Measurements from ENCODE around the gene F2.
"Not testable (repeated sequence)": the region's sequence is repeated elsewhere in the genome, so short reads cannot be mapped to it uniquely, and the experiment has no call there.

Gene F2

DNA sequence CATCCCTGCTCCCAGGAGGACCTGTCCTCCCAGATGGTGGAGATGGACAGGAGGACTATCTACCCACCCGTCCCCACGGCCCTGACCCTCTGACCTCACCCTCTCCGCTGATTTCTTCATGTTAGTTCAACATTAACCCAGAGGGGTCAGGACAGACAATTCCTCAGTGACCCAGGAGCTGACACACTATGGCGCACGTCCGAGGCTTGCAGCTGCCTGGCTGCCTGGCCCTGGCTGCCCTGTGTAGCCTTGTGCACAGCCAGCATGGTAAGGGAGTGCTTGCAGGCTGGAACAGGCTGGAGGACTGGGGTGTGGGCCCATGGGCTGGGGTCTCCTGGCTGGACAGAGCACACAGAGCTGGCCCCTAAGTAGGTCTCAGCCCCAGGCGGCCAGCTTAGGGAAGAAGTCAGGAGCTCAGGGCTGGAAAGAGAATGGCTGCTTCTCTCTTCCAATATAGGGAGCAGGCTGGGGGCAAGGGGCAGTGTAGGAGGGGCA, at the start of gene F2:
TSS of gene F2 (plus strand) at position 166 of the 495 bp plus-strand sequence. CDS start at position 189, 23 bp downstream.
- no peak for DNase-seq

GRCh38 chr11:46669711-46670139, 49.3 kb upstream of the F2 start:
- no peak for DNase-seq

GRCh38 chr11:46670521-46670920, 48.5 kb upstream of the F2 start:
- DNase-seq, result not testable (repeated sequence)

DNA sequence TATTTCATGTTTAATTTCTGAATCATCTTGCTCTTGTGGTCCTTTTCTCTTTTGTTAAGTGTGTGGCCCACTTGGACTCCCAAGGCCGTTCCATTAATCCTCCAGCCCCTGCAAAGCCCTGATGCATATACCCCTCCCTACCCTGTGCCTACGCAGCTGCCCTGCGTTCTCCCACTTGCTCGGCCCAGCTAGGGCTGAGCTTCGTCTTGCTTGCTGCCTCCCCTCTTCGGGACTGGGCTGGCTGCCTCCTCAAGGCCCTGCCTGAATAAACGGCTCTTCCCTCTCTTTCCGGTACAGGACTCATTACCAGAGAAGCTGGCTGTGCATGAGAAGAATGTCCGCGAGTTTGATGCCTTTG, 47.1 kb upstream of the F2 start:
- DNase-seq, result no peak

- DNase-seq, result no peak
Observed at GRCh38 chr11:46672381-46672839, 46.6 kb upstream of the F2 start.

GRCh38 chr11:46673713-46674462, 45.1 kb upstream of the F2 start:
- no peak for DNase-seq

- DNase-seq, result no peak
Observed at GRCh38 chr11:46674463-46675287, 44.3 kb upstream of the F2 start.

- DNase-seq, result no peak
Observed at GRCh38 chr11:46675288-46675851, 43.6 kb upstream of the F2 start.

DNA sequence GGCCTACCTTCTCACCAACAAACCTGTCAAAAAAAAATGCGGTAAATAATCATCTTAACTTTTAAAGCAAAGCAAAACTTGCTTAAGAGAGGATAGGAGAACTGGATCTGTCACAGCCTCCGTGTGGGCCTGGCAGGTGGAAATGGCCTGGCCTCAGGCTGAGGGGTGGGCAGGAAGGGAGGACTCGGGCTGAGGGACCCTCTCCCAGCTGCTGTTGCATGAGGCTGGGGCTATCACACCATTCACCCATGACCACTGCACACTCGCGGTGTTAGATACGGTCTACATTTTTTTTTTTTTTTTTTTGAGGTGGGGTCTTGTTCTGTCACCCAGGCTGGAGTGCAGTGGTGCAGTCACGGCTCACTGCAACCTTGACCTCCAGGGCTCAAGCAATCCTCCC, 43.1 kb upstream of the F2 start:
- no peak for DNase-seq

DNA sequence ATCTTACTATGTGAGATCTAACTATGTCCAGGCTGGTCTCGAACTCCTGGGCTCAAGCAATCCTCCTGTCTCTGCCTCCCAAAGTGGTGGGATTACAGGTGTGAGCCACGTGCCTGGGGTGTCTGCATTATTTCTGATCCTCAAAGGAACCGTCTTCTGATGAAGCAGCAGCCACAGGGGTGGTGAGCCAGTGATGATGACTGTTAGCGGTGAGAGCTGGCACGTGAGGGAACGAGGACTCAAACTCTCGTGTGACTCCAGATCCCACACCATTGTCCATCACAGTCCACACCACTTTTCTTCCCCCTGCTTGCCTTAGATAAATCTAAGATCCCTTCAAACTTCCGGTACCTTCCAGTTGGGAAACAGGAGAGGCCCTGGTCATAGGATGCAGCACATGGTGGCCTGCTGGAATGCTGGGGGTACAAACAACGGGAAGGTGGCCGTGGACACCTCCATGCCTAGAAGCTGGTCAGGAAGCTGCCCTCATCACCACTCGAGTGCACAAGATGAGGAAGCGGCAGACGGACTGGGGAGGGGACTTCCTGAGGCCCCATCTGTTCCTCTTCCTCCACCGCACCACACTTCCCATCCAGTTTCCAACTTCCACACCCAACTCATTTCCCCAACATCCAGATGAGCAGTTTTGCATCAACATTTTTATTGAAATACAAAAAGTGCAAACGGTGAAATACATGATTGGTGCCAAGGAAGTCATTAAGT, 42.4 kb upstream of the F2 start:
- no peak for DNase-seq

DNA sequence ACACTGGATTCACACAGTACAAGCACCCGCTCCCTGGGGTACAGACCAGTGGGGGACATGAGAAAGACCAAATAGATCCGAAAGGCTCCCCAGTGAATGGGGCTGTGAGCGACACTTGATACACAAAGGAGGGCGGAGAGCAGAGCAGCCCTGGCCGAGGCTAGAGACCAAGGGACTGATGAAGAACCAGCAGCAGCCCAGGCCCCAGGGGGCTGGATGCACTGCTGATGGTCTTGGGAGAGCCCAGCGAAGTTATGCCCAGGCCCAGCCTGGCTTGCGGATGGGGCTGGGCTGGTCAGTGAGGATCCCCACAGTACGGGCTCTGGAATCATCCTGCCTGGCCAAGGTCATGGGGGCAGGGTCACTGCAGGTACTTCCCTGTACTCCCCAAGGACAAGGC, 41.8 kb upstream of the F2 start:
- DNase-seq, result no peak

DNA sequence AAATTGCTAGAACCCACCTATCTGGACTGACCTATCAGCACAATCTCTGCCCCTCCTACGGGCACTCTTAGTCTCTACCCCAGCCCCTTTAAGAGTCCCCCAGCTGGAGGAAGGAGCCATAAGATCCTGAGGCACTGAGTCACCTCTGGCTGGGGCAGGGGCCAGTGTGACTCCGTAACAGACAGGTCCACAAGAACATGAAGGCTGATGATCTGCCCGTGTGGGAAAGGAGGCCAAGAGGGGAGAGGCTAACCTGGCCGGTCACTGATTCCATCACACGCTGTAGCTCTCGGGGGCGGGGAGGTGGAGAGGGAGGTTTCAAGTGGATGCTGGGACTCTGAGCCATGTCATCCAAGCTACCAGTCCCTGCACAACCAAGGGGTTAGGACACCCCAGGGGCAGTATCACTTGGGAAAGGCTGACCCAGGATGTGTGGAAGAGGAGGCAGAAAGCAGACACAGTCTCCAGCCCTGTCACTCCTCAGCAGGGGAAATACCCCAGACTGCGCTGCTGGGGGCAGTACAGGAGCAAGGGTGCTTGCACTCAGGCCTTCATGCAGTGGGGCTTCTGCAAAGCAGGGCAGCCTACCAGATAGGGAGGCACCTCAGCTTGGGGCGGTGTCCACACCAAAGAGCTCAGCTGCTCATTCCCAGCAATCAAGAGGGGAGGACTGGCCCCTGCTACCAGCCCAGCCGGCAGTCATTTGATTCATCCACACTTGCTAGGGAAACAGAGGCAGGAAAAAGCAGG, 40.8 kb upstream of the F2 start:
- DNase-seq, result no peak

GRCh38 chr11:46678741-46679130, 40.3 kb upstream of the F2 start:
- no peak for DNase-seq

GRCh38 chr11:46679241-46680163, 39.5 kb upstream of the F2 start:
- no peak for DNase-seq

DNA sequence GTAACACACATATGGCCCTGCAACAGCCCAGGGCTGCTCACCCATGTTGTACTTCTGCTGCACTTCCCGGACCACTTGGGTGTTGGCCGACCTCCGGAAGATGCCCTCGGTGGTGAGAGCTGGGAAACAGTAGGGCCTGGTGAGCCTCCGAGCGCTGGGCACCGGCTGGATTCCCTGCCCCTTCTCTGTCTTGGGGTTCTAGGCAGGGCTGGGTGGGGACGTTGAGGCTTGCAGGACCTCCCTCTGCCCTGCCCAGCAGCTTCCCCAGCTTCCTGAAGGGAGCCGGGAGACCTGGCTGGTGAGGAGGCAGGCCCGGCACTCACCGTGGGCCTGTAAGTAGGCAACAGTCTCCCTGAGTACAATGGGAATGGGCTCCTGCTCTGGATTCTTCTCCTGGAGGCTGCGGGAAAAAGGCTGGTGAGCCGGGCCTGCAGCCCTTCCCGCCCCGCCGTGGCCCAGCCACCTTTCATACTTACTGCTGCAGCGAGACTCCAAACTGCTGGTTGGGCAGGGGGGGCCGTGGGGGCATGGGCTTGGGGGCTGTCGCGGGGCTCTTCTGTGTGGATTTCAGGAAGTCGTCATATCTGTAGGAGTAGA, 38.8 kb upstream of the F2 start:
- DNase-seq, result no peak

- no peak for DNase-seq
Observed at GRCh38 chr11:46680815-46681214, 38.2 kb upstream of the F2 start.

GRCh38 chr11:46681814-46682213, 37.2 kb upstream of the F2 start:
- DNase-seq, result no peak

DNA sequence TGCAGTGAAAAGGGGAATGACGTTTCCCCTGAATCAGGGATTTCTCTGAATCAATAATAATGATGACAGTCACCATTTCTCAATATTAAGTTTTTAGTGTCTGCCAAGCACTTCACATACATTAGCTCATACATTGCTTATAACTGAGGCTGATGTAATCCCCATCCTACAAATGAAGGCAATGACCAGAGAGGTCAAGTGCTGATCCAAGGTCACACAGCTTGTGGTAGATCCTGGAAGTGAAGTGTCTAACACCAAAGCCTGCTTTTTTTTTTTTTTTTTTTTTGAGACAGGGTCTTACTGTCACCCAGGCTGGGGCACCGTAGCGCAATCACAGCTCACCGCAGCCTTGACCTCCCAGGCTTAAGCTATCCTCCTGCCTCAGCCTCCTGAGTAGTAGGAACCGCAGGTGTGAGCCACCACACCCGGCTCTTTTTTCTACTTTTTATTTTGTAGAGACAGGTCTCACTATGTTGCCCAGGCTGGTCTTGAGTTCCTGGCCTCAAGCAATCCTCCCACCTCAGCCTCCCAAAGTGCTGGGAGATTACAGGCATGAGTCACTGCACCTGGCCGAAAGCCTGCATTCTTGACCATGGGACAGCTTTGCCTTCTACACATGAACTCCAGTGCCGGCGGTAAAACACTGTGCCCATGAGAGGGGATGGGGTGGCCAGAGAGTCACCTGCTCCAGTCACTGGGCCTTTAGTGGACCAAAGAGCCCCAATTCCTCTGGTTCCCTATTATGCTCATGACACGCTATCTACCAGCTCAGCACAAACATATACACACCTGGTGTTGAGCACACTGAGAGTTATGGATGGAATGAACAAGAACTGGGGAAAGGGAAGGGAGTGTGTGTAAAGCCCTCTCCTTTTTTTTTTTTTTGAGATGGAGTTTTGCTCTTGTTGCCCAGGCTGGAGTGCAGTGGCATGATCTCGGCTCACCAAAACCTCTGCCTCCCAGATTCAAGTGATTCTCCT, 36.0 kb upstream of the F2 start:
- no peak for DNase-seq

- no peak for DNase-seq
Observed at GRCh38 chr11:46684367-46684766, 34.6 kb upstream of the F2 start.
